HuH-7 (cell line): ENCODE results near the gene CLIP1.
"Not testable (repeated sequence)": the region's sequence is repeated elsewhere in the genome, so short reads cannot be mapped to it uniquely, and the experiment has no call there.

Experiments used
- DNase-seq: peaks from one replicate; pipeline ENCODE4 v3.0.0; 2011; ENCODE audit warnings: low spot score

CLIP1 gene

GRCh38 chr12:122429043-122429442 is 6.6 kb upstream of the CLIP1 start:
- DNase-seq = not testable (repeated sequence)

GRCh38 chr12:122427403-122427802 is 4.9 kb upstream of the CLIP1 start:
- DNase-seq = no peak

- peak; percentile 30 for DNase-seq
These were observed 1.0 kb upstream of the CLIP1 start for GRCh38 chr12:122423258-122424165.

- no peak for DNase-seq
These were observed 325 bp upstream of the CLIP1 start for GRCh38 chr12:122422730-122423257.

GRCh38 chr12:122421187-122421820 is 1.2 kb downstream of the CLIP1 start:
- no peak for DNase-seq

- DNase-seq = no peak
These were observed 1.9 kb downstream of the CLIP1 start for GRCh38 chr12:122420471-122421162.

- DNase-seq = not testable (repeated sequence)
These were observed 3.4 kb downstream of the CLIP1 start for GRCh38 chr12:122419094-122419493.

GRCh38 chr12:122415665-122416064 is 6.8 kb downstream of the CLIP1 start:
- DNase-seq = not testable (repeated sequence)

GRCh38 chr12:122413516-122414404 is 8.7 kb downstream of the CLIP1 start:
- DNase-seq = no peak

GRCh38 chr12:122412851-122413433 is 9.5 kb downstream of the CLIP1 start:
- no peak for DNase-seq

GRCh38 chr12:122411537-122411936 is 10.9 kb downstream of the CLIP1 start:
- DNase-seq = no peak

GRCh38 chr12:122407208-122407607 is 15.3 kb downstream of the CLIP1 start:
- no peak for DNase-seq

GRCh38 chr12:122406701-122407164 is 15.7 kb downstream of the CLIP1 start:
- no peak for DNase-seq

GRCh38 chr12:122403831-122404230 is 18.6 kb downstream of the CLIP1 start:
- DNase-seq = no peak

GRCh38 chr12:122403115-122403770 is 19.2 kb downstream of the CLIP1 start:
- no peak for DNase-seq

GRCh38 chr12:122402264-122402663 is 20.2 kb downstream of the CLIP1 start:
- no peak for DNase-seq

- peak; percentile 54 for DNase-seq
These were observed 22.7 kb downstream of the CLIP1 start for GRCh38 chr12:122399592-122400373.

GRCh38 chr12:122399254-122399591 is 23.2 kb downstream of the CLIP1 start:
- DNase-seq = no peak

GRCh38 chr12:122397981-122398380 is 24.5 kb downstream of the CLIP1 start:
- DNase-seq = not testable (repeated sequence)

- DNase-seq = no peak
These were observed 27.1 kb downstream of the CLIP1 start for GRCh38 chr12:122395319-122395718.
